HEK293 (cell line): ENCODE measurements around the gene CAMK2N2.

ENCODE experiments used
- ATF2 ChIP-seq: fragments of 450-650 bp; formaldehyde crosslinking; IDR thresholded peaks from 2 replicates; pipeline ENCODE4 v1.5.1; 2016; ENCODE audit warnings: missing biosample characterization, missing genetic modification characterization, low read depth
- CTCF ChIP-seq: fragments of 450-650 bp; formaldehyde crosslinking; IDR thresholded peaks from 2 replicates; pipeline ENCODE4 v1.5.1; 2016; ENCODE audit warnings: missing biosample characterization, missing genetic modification characterization
- PATZ1 ChIP-seq: fragments of 450-650 bp; formaldehyde crosslinking; IDR thresholded peaks from 2 replicates; pipeline ENCODE4 v1.5.1; 2016; ENCODE audit warnings: missing biosample characterization, missing genetic modification characterization
- SP2 ChIP-seq: fragments of 450-650 bp; formaldehyde crosslinking; IDR thresholded peaks from 2 replicates; pipeline ENCODE4 v1.5.1; 2016; ENCODE audit warnings: missing biosample characterization, missing genetic modification characterization
- TCF7L2 ChIP-seq: IDR thresholded peaks from 2 replicates; pipeline ENCODE4 v1.6.1; 2011; ENCODE audit warnings: low read depth, mild to moderate bottlenecking, inconsistent platforms, low read length, moderate library complexity, borderline replicate concordance
- ZBTB26 ChIP-seq: fragments of 450-650 bp; formaldehyde crosslinking; optimal IDR thresholded peaks from 2 replicates; pipeline ENCODE3; 2016; ENCODE audit warnings: missing biosample characterization, mild to moderate bottlenecking, missing genetic modification characterization
- ZBTB7A ChIP-seq: fragments of 450-650 bp; formaldehyde crosslinking; IDR thresholded peaks from 2 replicates; pipeline ENCODE4 v1.5.1; 2016; ENCODE audit warnings: low read depth, missing biosample characterization, missing genetic modification characterization
- ZNF2 ChIP-seq: fragments of 450-650 bp; formaldehyde crosslinking; IDR thresholded peaks from 2 replicates; pipeline ENCODE4 v1.5.1; 2016; ENCODE audit warnings: missing biosample characterization, missing genetic modification characterization
- ZNF416 ChIP-seq: fragments of 450-650 bp; formaldehyde crosslinking; IDR thresholded peaks from 2 replicates; pipeline ENCODE4 v1.5.1; 2016; ENCODE audit warnings: missing biosample characterization, missing genetic modification characterization
- ZNF530 ChIP-seq: fragments of 450-650 bp; formaldehyde crosslinking; IDR thresholded peaks from 2 replicates; pipeline ENCODE4 v1.5.1; 2016; ENCODE audit warnings: low read depth, missing biosample characterization, missing genetic modification characterization

GRCh38 chr3:184272269-184272668, 10.9 kb upstream of the CAMK2N2 start:
- TF ChIP-seq ZBTB7A (no peak), TCF7L2 (no peak), CTCF (tag by site-specific recombination) (no peak), ZNF2 (tag by site-specific recombination) (no peak), SP2 (tag by site-specific recombination) (no peak), ZNF416 (tag by site-specific recombination) (no peak), ZNF530 (no peak), ZBTB26 (tag by site-specific recombination) (no peak), ATF2 (tag by site-specific recombination) (no peak), PATZ1 (no peak)
